Keratinocyte (primary cell): ENCODE results near the gene TP53RK.

Experiments used
- CTCF ChIP-seq, 3 experiments: IDR thresholded peaks in 1 of 3; conservative IDR thresholded peaks in 1 of 3; optimal IDR thresholded peaks in 1 of 3; 2 replicates in 2 of 3; 3 replicates in 1 of 3; pipeline versions ENCODE3 to v1.5.1; 2011; ENCODE audit warnings: low read length in 3 of 3, mild to moderate bottlenecking in 3 of 3, moderate library complexity in 2 of 3, control low read depth in 1 of 3, inconsistent platforms in 1 of 3; ENCODE audit not compliant: insufficient read depth in 2 of 3; ENCODE audit errors: extremely low read depth in 1 of 3
- EZH2 ChIP-seq: IDR thresholded peaks from one replicate; pipeline ENCODE4 v1.6.1; 2012; ENCODE audit warnings: inconsistent platforms, mild to moderate bottlenecking, low read length, moderate library complexity

GRCh38 chr20:46677608-46678007 is 11.6 kb downstream of the TP53RK start:
- no peak for TF ChIP-seq CTCF (optimal IDR thresholded peaks at IDR 0.05 in 1 of 3, IDR thresholded peaks at IDR 0.05 in 1 of 3, conservative IDR thresholded peaks at IDR 0.05 in 1 of 3; ENCODE audit: extremely low read depth in 1 of 3, insufficient read depth in 2 of 3, low read length in 3 of 3)
- no peak for TF ChIP-seq EZH2
